GM12878 (cell line): ENCODE results near the gene ANTKMT. TPM values are rescaled to one million over a fixed set of nuclear protein-coding genes. Genes with fewer than 3 reads are reported as not detected.

Source experiments
- ATAC-seq: fragments of 200-7000 bp; cut with Tn5 transposase; 3 replicates; pipeline ENCODE4 v1.9.1; 2020; ENCODE audit warnings: mild to moderate bottlenecking, moderate library complexity
- BruUV-seq: library from RNA; stranded (reverse); fragments of 400-500 nt; replicated peaks from 2 replicates; lab custom pipeline; 2021; lab: Mats Ljungman, UMichigan
- CTCF ChIA-PET: fragments of 300-600 bp; sonication (Branson Sonifier 250); formaldehyde crosslinking; extraction: SDS; loops from one replicate; lab custom pipeline; 2021; ENCODE audit warnings: inconsistent platforms; lab: Yijun Ruan, JAX
- POLR2A ChIA-PET: fragments of 350-600 bp; formaldehyde crosslinking; extraction: SDS; loops from one replicate; lab custom pipeline; 2021; ENCODE audit warnings: inconsistent platforms; lab: Charles Lee
- RAD21 ChIA-PET: fragments of 300-600 bp; sonication (Branson Sonifier 250); formaldehyde crosslinking; loops from one replicate; lab custom pipeline; 2023; ENCODE audit warnings: antibody characterized with exemption; ENCODE audit not compliant: unreplicated experiment; lab: Charles Lee
- SMC1A ChIA-PET: fragments of 300-600 bp; sonication (Branson Sonifier 250); formaldehyde crosslinking; loops from one replicate; lab custom pipeline; 2023; ENCODE audit not compliant: unreplicated experiment, uncharacterized antibody; lab: Charles Lee
- DNase-seq: peaks from one replicate; pipeline ENCODE4 v3.0.0-alpha.2; 2011; ENCODE audit warnings: low read depth, low spot score
- FAIRE-seq: peaks from 3 replicates; lab custom pipeline; 2011; peaks lifted over from hg19 to GRCh38; lab: Jason Lieb, UNC
- H2AFZ ChIP-seq: 2 replicates; pipeline ENCODE4 v1.6.0; 2011; ENCODE audit warnings: low read depth, low read length, control low read depth; ENCODE audit not compliant: control insufficient read depth
- H3K27ac ChIP-seq: 2 replicates; pipeline ENCODE4 v1.5.1; 2011; ENCODE audit warnings: control low read depth; ENCODE audit not compliant: control insufficient read depth, insufficient read depth
- H3K27me3 ChIP-seq, 2 experiments: replicated peaks in 1 of 2; 2 replicates each; pipeline versions ENCODE4 v1.6.0 to v1.6.1; 2011; ENCODE audit warnings: low read length in 1 of 2; ENCODE audit not compliant: control insufficient read depth in 2 of 2, insufficient read depth in 2 of 2
- H3K36me3 ChIP-seq, 2 experiments: 2 replicates each; pipeline ENCODE4 v1.5.1; 2011; ENCODE audit warnings: low read length in 1 of 2; ENCODE audit not compliant: control insufficient read depth in 2 of 2, insufficient read depth in 2 of 2
- H3K4me1 ChIP-seq: 2 replicates; pipeline ENCODE4 v1.6.1; 2011; ENCODE audit warnings: mild to moderate bottlenecking, low read length, moderate library complexity, mixed read lengths; ENCODE audit not compliant: control insufficient read depth, insufficient read depth
- H3K4me2 ChIP-seq: 2 replicates; pipeline ENCODE4 v1.6.0; 2011; ENCODE audit warnings: control low read depth; ENCODE audit not compliant: control insufficient read depth, insufficient read depth
- H3K4me3 ChIP-seq: fragments of 200-600 bp; sonication (generic); 2 replicates; pipeline ENCODE4 v1.5.1; 2016
- H3K79me2 ChIP-seq: 2 replicates; pipeline ENCODE4 v1.6.0; 2011; ENCODE audit warnings: low read length; ENCODE audit not compliant: control insufficient read depth, insufficient read depth
- H3K9ac ChIP-seq: 2 replicates; pipeline ENCODE4 v1.8.0; 2011; ENCODE audit warnings: low read length, control low read depth, mixed read lengths; ENCODE audit not compliant: control insufficient read depth, insufficient read depth
- H3K9me3 ChIP-seq: replicated peaks from 3 replicates; pipeline ENCODE4 v1.5.1; 2011; ENCODE audit warnings: mild to moderate bottlenecking, low read length; ENCODE audit not compliant: control insufficient read depth, insufficient read depth
- H4K20me1 ChIP-seq: 2 replicates; pipeline ENCODE4 v1.6.0; 2011; ENCODE audit not compliant: control insufficient read depth, insufficient read depth
- CHD2 ChIP-seq: IDR thresholded peaks from 2 replicates; pipeline ENCODE4 v1.6.1; 2011; ENCODE audit warnings: low read depth, low read length, improper control_type of control experiment, borderline replicate concordance
- CHD4 ChIP-seq: fragments of 200-600 bp; sonication (generic); IDR thresholded peaks from 2 replicates; pipeline ENCODE4 v1.6.1; 2016; ENCODE audit warnings: mild to moderate bottlenecking
- ELK1 ChIP-seq: IDR thresholded peaks from 2 replicates; pipeline ENCODE4 v1.6.1; 2012; ENCODE audit warnings: low read depth, low read length, improper control_type of control experiment
- NBN ChIP-seq: fragments of 450-650 bp; IDR thresholded peaks from 2 replicates; pipeline ENCODE4 v1.6.1; 2016
- PML ChIP-seq: IDR thresholded peaks from 2 replicates; pipeline ENCODE4 v1.6.1; 2012; ENCODE audit warnings: low read length, inconsistent platforms
- POU2F2 ChIP-seq: IDR thresholded peaks from 3 replicates; pipeline ENCODE4 v1.6.1; 2011; ENCODE audit warnings: low read depth, mild to moderate bottlenecking, low read length, borderline replicate concordance
- RB1 ChIP-seq: fragments of 450-650 bp; formaldehyde crosslinking; IDR thresholded peaks from 2 replicates; pipeline ENCODE4 v1.6.1; 2017; ENCODE audit warnings: mild to moderate bottlenecking, borderline replicate concordance
- RCOR1 ChIP-seq: conservative IDR thresholded peaks from 2 replicates; pipeline ENCODE4 v1.6.1; 2012; ENCODE audit warnings: low read depth, low read length, improper control_type of control experiment
- SUPT20H ChIP-seq: IDR thresholded peaks from 2 replicates; pipeline ENCODE4 v1.6.1; 2011; ENCODE audit warnings: low read depth, mild to moderate bottlenecking, low read length, moderate library complexity, borderline replicate concordance; ENCODE audit not compliant: control insufficient read depth
- TBL1XR1 ChIP-seq: IDR thresholded peaks from 2 replicates; pipeline ENCODE4 v1.6.1; 2012; ENCODE audit warnings: low read depth, low read length, improper control_type of control experiment
- YY1 ChIP-seq: IDR thresholded peaks from 2 replicates; pipeline ENCODE4 v1.6.1; 2011; ENCODE audit warnings: low read depth, mild to moderate bottlenecking, low read length
- ZNF592 ChIP-seq: fragments of 450-650 bp; IDR thresholded peaks from 2 replicates; pipeline ENCODE4 v1.6.1; 2017; ENCODE audit warnings: mild to moderate bottlenecking, moderate library complexity
- WGBS: methylation state at CpG from one replicate; pipeline ENCODE4 v1.1.6; 2016; ENCODE audit warnings: low lambda C conversion rate; ENCODE audit not compliant: insufficient replicate concordance, insufficient coverage; ENCODE audit errors: missing lambda C conversion rate; 5-methylcytosine and 5-hydroxymethylcytosine counted together
- in situ Hi-C: fragments of 300-500 bp; cut with MboI; formaldehyde crosslinking; loops from 9 replicates; pipeline ENCODE4 v1.14.3; 2018; ENCODE audit warnings: mixed read lengths
- intact Hi-C: fragments of 100-400 bp; cut with micrococcal nuclease; formaldehyde crosslinking; loops from one replicate; pipeline ENCODE4 v1.14.2; 2022; ENCODE audit not compliant: unreplicated experiment
- polyA plus RNA-seq, 11 experiments: library from polyadenylated mRNA; depleted of rRNA in 4 of 11; unstranded in 6 of 11; stranded (reverse) in 5 of 11; fragments of >200 nt; fragmentation: Nextera tagmentation in 4 of 11; fragmentation: Illumina TruSeq in 1 of 11; extraction: Ambion mirVana in 4 of 11; extraction: Trizol in 1 of 11; gene quantifications; 1 replicate in 1 of 11; 2 replicates in 10 of 11; pipeline versions ENCODE4 v1.2.1 to v1.2.3, GENCODE V29; 2011 to 2016; ENCODE audit warnings: inconsistent platforms in 2 of 11, missing spikeins in 2 of 11, low read depth in 1 of 11
- total RNA-seq, 4 experiments: library from RNA; depleted of rRNA in 3 of 4; stranded (reverse); fragments of >200 nt in 3 of 4; fragmentation: Illumina TruSeq in 1 of 4; extraction: Trizol in 1 of 4; gene quantifications; 2 replicates each; pipeline versions ENCODE4 v1.2.1 to v1.2.3, GENCODE V29; 2013 to 2021
- TF ChIP-seq, protein P1 (sequence below): fragments of 450-650 bp; IDR thresholded peaks from 2 replicates; pipeline ENCODE4 v1.6.1; 2017; ENCODE audit warnings: mild to moderate bottlenecking
- TF ChIP-seq, protein P2 (sequence below): IDR thresholded peaks from 2 replicates; pipeline ENCODE4 v1.6.1; 2011; ENCODE audit warnings: low read depth, mild to moderate bottlenecking, low read length, moderate library complexity, borderline replicate concordance; ENCODE audit errors: extremely low read depth
- TF ChIP-seq, protein P3 (sequence below): fragments of 450-650 bp; IDR thresholded peaks from 2 replicates; pipeline ENCODE4 v1.6.1; 2016; ENCODE audit warnings: mild to moderate bottlenecking

The ANTKMT gene
- total and polyA plus RNA-seq, 10 of the 15 experiments (the other 5 are each of a cell fraction or from before 2014, with no cell fraction given), result 0.58 to 60.5 (median 25.8) TPM

GRCh38 chr16:703406-703805, 17.5 kb upstream of the ANTKMT start:
- Histone ChIP-seq H4K20me1 (no peaks in the 10 kb centered on the region), H2AFZ (no peak overlapping the region), H3K27ac (no peak overlapping the region), H3K36me3 (no peaks in the 10 kb centered on the region), H3K27me3 (peaks cover 0 to 11% of the 10 kb centered on the region in 2 experiments; a peak in 2 of 4 replicates), H3K79me2 (no peaks in the 10 kb centered on the region), H3K4me2 (no peak overlapping the region), H3K4me1 (no peaks in the 10 kb centered on the region), H3K4me3 (no peak overlapping the region), H3K9me3 (no peaks in the 10 kb centered on the region), H3K9ac (no peak overlapping the region)
- POLR2A ChIA-PET, result no interaction called here
- ATAC-seq, result no peak
- no peak for FAIRE-seq
- DNase-seq, result no peak
- in situ Hi-C loops, result no loop called here
- CTCF ChIA-PET, result no interaction called here
- WGBS, result 39% methylated on average over 11 of the region's 12 CpGs
- RAD21 ChIA-PET, result no interaction called here
- SMC1A ChIA-PET, result no interaction called here
- no TSS peak for BruUV-seq
- intact Hi-C loops, result no loop called here
- no peak for TF ChIP-seq YY1
- no peak for TF ChIP-seq POU2F2
- TF ChIP-seq, protein P1, sequence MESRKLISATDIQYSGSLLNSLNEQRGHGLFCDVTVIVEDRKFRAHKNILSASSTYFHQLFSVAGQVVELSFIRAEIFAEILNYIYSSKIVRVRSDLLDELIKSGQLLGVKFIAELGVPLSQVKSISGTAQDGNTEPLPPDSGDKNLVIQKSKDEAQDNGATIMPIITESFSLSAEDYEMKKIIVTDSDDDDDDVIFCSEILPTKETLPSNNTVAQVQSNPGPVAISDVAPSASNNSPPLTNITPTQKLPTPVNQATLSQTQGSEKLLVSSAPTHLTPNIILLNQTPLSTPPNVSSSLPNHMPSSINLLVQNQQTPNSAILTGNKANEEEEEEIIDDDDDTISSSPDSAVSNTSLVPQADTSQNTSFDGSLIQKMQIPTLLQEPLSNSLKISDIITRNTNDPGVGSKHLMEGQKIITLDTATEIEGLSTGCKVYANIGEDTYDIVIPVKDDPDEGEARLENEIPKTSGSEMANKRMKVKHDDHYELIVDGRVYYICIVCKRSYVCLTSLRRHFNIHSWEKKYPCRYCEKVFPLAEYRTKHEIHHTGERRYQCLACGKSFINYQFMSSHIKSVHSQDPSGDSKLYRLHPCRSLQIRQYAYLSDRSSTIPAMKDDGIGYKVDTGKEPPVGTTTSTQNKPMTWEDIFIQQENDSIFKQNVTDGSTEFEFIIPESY, result no peak
- no peak for TF ChIP-seq ZNF592
- no peak for TF ChIP-seq RB1
- TF ChIP-seq SUPT20H, result no peak
- no peak for TF ChIP-seq NBN
- TF ChIP-seq, protein P2, sequence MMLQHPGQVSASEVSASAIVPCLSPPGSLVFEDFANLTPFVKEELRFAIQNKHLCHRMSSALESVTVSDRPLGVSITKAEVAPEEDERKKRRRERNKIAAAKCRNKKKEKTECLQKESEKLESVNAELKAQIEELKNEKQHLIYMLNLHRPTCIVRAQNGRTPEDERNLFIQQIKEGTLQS, result no peak
- no peak for TF ChIP-seq PML
- TF ChIP-seq, protein P3, sequence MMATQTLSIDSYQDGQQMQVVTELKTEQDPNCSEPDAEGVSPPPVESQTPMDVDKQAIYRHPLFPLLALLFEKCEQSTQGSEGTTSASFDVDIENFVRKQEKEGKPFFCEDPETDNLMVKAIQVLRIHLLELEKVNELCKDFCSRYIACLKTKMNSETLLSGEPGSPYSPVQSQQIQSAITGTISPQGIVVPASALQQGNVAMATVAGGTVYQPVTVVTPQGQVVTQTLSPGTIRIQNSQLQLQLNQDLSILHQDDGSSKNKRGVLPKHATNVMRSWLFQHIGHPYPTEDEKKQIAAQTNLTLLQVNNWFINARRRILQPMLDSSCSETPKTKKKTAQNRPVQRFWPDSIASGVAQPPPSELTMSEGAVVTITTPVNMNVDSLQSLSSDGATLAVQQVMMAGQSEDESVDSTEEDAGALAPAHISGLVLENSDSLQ, result no peak
- TF ChIP-seq CHD4, result no peak
- TF ChIP-seq CHD2, result no peak
- TF ChIP-seq RCOR1, result no peak
- TF ChIP-seq ELK1, result no peak
- TF ChIP-seq TBL1XR1, result no peak
